Measurements from ENCODE around the gene DLEU7. TPM values are rescaled to one million over a fixed set of nuclear protein-coding genes. Genes with fewer than 3 reads are reported as not detected.
A peak's percentile ranks its signal among the peaks of the same experiment; 100 is the strongest.

The DLEU7 gene
- total and polyA plus RNA-seq, 5 donors, result 0.07 to 0.46 (median 0.26) TPM; not detected in 1

GRCh38 chr13:50788551-50789210 lies 54.8 kb downstream of the DLEU7 start:
- no peaks in the 10 kb centered on the region for H3K27me3 ChIP-seq (ENCODE audit: control insufficient read depth, insufficient read depth)
- H3K27ac ChIP-seq (ENCODE audit: low read length), result no peak overlapping the region
- H3K4me3 ChIP-seq (ENCODE audit: low read length), result no peak overlapping the region
- ATAC-seq (no peak), DNase-seq (no peak)
- H3K9me3 ChIP-seq (ENCODE audit: control insufficient read depth, low read length), result no peaks in the 10 kb centered on the region
- 82% methylated on average over 14 of the region's 14 CpGs for WGBS
- H3K4me1 ChIP-seq (ENCODE audit: control insufficient read depth, insufficient read depth, low read length), result no peaks in the 10 kb centered on the region
- intact Hi-C loops (cut with DNase I), result no loop called here

- no peak for DNase-seq
- H3K27ac ChIP-seq (ENCODE audit: low read length), result no peak overlapping the region
- H3K9me3 ChIP-seq (ENCODE audit: control insufficient read depth, low read length), result no peaks in the 10 kb centered on the region
- no peaks in the 10 kb centered on the region for H3K27me3 ChIP-seq (ENCODE audit: control insufficient read depth, insufficient read depth)
- no peak for ATAC-seq
- H3K4me1 ChIP-seq (ENCODE audit: control insufficient read depth, insufficient read depth, low read length), result no peaks in the 10 kb centered on the region
- H3K4me3 ChIP-seq (ENCODE audit: low read length), result no peak overlapping the region
- 89% methylated on average over 8 of the region's 8 CpGs for WGBS
- intact Hi-C loops (cut with DNase I), result no loop called here
Observed at GRCh38 chr13:50787316-50788195, 55.9 kb downstream of the DLEU7 start.

GRCh38 chr13:50783717-50784290 lies 59.7 kb downstream of the DLEU7 start:
- Histone ChIP-seq H3K27ac (ENCODE audit: low read length) (no peak overlapping the region), H3K4me1 (ENCODE audit: control insufficient read depth, insufficient read depth, low read length) (no peaks in the 10 kb centered on the region), H3K4me3 (ENCODE audit: low read length) (no peak overlapping the region), H3K9me3 (ENCODE audit: control insufficient read depth, low read length) (no peaks in the 10 kb centered on the region), H3K27me3 (ENCODE audit: control insufficient read depth, insufficient read depth) (no peaks in the 10 kb centered on the region)
- intact Hi-C loops (cut with DNase I), result no loop called here
- no peak for DNase-seq
- no peak for ATAC-seq
- WGBS, result 85% methylated on average over 6 of the region's 6 CpGs

GRCh38 chr13:50783066-50783465 lies 60.4 kb downstream of the DLEU7 start:
- H3K27me3 ChIP-seq (ENCODE audit: control insufficient read depth, insufficient read depth), result no peaks in the 10 kb centered on the region
- intact Hi-C loops (cut with DNase I), result no loop called here

GRCh38 chr13:50780201-50781015 lies 63.1 kb downstream of the DLEU7 start:
- ATAC-seq (peak in 1 of 2 donors; percentile 49), DNase-seq (no peak)
- H3K4me3 ChIP-seq (ENCODE audit: low read length), result no peak overlapping the region
- no peaks in the 10 kb centered on the region for H3K27me3 ChIP-seq (ENCODE audit: control insufficient read depth, insufficient read depth)
- no peak overlapping the region for H3K27ac ChIP-seq (ENCODE audit: low read length)
- intact Hi-C loops (cut with DNase I), result no loop called here
- no peaks in the 10 kb centered on the region for H3K9me3 ChIP-seq (ENCODE audit: control insufficient read depth, low read length)
- H3K4me1 ChIP-seq (ENCODE audit: control insufficient read depth, insufficient read depth, low read length), result no peaks in the 10 kb centered on the region
- 56% methylated on average over 9 of the region's 9 CpGs for WGBS

More at GRCh38 chr13:50783066-50783465, 60.4 kb downstream of the DLEU7 start:
- Histone ChIP-seq H3K4me3 (ENCODE audit: low read length) (no peak overlapping the region), H3K9me3 (ENCODE audit: control insufficient read depth, low read length) (no peaks in the 10 kb centered on the region), H3K27ac (ENCODE audit: low read length) (no peak overlapping the region), H3K4me1 (ENCODE audit: control insufficient read depth, insufficient read depth, low read length) (no peaks in the 10 kb centered on the region)
- ATAC-seq (no peak), DNase-seq (no peak)
- 82% methylated on average over 2 of the region's 2 CpGs for WGBS

- intact Hi-C loops (cut with DNase I), result no loop called here
- Histone ChIP-seq H3K27me3 (ENCODE audit: control insufficient read depth, insufficient read depth) (no peaks in the 10 kb centered on the region), H3K9me3 (ENCODE audit: control insufficient read depth, low read length) (no peaks in the 10 kb centered on the region), H3K4me1 (ENCODE audit: control insufficient read depth, insufficient read depth, low read length) (no peaks in the 10 kb centered on the region), H3K4me3 (ENCODE audit: low read length) (no peak overlapping the region), H3K27ac (ENCODE audit: low read length) (no peak overlapping the region)
- ATAC-seq (no peak), DNase-seq (no peak)
- 73% methylated on average over 8 of the region's 8 CpGs for WGBS
Observed at GRCh38 chr13:50779443-50780200, 63.9 kb downstream of the DLEU7 start.

Other genes starting within 250 kb of the DLEU7 start
- gene RNASEH2B, start 66.1 kb upstream of the DLEU7 start, total RNA-seq, result 10 to 100 TPM; 47.3 to 58.0 (median 49.9) TPM
- 45.3 TPM for gene RNASEH2B, start 66.1 kb upstream of the DLEU7 start, polyA plus RNA-seq